Measurements from ENCODE around the gene RPL3.

The RPL3 gene

DNA sequence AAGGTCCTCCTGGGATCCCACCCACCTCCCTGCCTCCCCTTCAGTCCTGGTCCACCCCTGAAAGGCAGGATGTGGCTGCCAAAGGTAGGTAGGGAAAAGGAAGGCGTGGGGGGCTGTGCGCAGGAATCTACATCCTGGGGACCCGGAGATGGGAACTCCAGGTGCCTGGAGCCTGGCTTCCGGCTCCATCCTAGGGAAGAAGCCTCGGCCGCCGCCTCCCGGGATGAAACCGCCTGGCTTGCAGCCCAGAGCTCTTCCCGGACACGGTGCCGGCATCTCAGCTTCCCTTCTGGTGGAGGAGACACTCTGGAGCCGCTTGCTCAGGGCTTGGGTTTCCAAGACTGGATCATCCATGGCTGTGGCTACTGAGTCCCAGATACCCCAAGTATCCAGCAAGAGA lies 41.4 kb downstream of the RPL3 start:
- no peak for DNase-seq

DNA sequence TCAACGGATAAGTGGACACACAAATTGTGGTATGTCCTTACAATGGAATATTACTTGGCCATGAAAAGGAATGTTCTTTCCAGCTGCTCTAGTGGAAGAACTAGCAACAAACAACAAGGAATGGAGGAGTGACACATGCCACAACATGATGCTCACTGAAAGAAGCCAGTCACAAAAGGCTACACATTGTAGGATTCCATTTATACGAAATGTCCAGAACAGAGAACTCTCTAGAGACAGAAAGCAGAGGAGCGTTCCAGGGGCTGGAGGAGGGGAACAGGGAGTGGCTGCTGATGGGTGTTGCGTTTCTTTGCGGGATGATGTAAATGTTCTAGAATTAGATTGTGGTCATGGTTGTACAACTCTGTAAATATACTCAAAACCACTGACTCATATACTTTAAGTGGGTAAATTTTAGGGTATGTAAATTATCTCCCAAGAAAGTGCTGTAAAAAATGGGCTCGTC lies 42.2 kb downstream of the RPL3 start:
- no peak for DNase-seq

DNA sequence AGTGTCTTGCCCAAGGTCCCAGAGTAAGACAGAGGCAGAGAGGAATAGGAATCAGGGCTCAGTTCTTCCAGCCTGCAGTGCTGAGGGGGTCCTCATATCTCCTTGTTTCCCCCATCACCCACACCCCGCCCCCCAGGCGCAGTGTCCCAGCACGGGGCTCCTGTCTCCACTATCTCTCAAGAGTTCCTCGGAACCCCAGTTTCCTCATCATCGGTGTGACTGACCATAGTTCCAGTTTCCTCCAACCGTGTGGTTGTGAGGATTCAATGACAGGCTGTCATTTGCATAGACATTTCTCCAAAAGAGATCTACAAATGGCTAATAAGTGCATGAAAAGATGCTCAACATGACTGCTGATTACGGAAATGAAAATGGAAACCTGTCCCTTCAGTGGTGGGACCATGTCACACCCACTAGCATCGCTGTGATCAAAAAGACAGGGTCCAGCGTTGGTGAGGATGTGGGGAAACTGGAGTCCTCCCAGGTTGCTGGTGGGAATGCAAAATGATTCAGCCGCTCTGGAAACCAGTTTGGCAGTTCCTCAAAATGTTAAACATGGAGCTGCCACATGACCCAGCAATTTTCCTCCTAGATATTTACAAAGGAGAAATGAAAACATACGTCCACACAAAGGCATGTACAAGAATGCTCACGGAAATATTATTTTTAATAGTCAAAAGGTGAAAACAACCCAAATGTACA lies 42.8 kb downstream of the RPL3 start:
- DNase-seq, result no peak

- DNase-seq, result no peak
Measured at GRCh38 chr22:39275814-39276439, 43.5 kb downstream of the RPL3 start.

GRCh38 chr22:39273950-39274887 lies 45.2 kb downstream of the RPL3 start:
- DNase-seq, result no peak

- no peak for DNase-seq
Measured at GRCh38 chr22:39270792-39271191, 48.6 kb downstream of the RPL3 start.

- no peak for DNase-seq
Measured at GRCh38 chr22:39270280-39270679, 49.1 kb downstream of the RPL3 start.

DNA sequence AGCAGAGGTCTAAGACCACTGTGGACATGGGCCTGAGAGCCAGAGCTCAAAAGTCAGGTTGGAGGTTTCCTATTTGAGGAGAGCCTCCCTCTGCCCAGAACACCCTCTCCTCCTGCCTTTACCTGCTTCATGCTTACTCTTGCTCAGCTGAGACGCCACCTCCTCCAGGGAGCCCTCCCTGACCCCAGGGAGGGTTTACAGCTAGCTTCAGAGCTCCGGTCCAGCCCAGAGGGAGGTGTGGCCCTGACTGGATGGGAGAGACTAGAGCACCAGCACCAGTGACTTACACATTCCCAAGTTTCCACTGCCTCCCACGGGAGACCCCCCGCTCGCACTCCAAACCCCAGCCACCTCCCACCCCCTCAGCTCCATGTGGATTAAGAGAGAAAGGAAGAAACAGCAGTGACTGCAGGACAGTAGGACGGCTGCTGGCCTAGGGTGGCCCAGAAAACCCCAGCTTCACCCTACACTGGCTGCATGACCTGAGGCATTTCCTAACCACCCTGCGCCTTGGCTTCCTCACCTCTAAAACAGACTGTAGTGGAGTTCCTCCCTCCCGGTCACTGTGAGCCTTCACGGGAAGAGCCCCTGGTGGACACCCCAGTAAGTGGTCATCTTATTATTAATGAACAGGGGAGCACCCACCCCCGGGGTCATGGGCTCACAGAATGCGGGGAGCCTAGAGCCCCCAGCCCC lies 50.2 kb downstream of the RPL3 start:
- DNase-seq, result no peak

- DNase-seq, result no peak
Measured at GRCh38 chr22:39268645-39269044, 50.8 kb downstream of the RPL3 start.

DNA sequence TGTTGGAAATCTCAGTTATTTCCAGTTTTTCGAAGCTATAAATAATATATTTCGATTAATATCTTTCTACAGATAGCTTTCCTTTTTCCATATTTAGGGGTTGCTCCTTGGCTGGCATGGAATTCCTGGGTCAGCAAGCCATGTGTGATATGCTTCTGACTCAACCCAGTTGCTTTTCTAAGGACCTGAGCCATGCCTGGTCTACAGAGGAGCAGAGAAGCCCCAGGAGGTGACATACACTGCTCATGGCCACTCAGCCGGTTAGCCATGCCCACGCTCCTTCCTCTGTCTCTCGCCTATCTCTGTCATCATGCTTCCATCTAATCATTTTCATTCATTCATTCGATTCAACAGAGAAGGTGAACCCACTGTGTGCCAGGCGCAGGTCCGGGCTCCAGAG lies 51.4 kb downstream of the RPL3 start:
- no peak for DNase-seq

DNA sequence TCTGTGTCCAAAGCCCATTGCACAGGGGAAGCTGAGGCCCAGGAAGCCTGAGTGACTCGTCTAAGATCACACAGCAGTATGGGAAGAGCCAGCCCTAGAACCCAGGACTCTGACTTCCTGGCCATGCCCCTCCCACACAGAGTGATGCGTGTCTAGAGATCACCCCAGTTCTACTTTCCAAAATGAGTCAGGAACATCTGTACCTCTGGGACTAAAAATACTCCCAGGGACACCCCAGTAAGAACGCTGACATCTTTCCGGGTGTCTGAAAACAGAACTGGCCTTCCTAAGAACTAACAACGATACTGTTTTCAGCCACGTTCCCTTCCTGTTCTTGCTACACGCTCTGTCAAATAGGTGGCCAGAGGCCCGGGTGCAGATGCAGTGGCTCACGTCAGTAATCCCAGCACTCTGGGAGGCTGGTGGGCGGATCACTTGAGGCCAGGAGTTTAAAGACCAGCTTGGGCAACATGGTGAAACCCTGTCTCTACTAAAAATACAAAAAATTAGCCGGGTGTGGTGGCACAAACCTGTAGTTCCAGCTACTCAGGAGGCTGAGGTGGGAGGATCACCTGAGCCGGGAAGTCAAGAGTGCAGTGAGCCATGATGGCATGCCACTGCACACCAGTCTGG lies 52.9 kb downstream of the RPL3 start:
- DNase-seq, result no peak

DNA sequence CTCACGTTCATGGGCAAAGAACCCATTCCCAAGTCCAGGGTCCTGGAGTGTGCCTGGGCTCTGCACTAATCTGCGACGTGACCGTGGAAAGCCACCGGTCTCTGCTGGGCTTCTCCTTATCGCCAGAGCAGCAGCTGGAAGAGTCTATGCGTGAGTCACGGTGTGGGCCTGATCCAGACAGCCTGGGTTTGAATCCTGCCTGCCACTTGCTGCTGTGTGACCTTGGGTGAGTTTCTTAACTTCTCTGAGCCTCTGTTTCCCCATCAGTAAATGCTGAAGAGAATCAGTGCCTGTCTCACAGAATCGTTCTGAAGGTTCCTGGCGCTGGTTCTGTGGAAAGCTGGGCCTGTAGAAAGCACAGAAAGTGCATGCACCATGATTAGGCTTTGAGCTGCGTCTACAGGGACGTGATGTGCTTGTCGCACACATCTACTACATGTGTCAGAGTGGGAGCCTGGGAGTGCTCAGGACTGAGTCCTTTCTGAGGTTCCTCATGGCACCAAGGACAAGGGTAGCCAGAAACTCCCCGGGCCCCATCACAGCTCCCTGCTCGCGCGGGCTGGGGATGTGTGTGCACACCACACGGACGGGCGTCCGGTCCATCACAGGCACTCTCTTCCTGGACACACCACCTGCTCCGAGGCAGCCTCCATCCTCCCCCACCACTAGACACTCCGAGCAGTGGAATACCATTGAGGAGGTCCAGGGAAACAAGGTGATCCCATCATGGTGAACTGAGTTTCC lies 54.1 kb downstream of the RPL3 start:
- no peak for DNase-seq

- DNase-seq, result no peak
Measured at GRCh38 chr22:39264349-39265038, 54.9 kb downstream of the RPL3 start.

GRCh38 chr22:39263626-39264348 lies 55.6 kb downstream of the RPL3 start:
- DNase-seq, result no peak

All from NCI-H1417 treated with DMSO at 0.1 percent for 48 hours (cell line).